ENCODE data around the gene DIP2C.
"Not testable (repeated sequence)": the region's sequence is repeated elsewhere in the genome, so short reads cannot be mapped to it uniquely, and the experiment has no call there.

DIP2C gene

GRCh38 chr10:436013-436697 lies 253.3 kb downstream of the DIP2C start:
- H3K4ac ChIP-seq (ENCODE audit: low read depth, low read length) = no peak overlapping the region
- H3K18ac ChIP-seq (ENCODE audit: low read length) = no peak overlapping the region
- no peak overlapping the region for H3K56ac ChIP-seq (ENCODE audit: low read length)
- no peak overlapping the region for H4K5ac ChIP-seq (ENCODE audit: low read length)
- H3K27ac ChIP-seq (ENCODE audit: low read depth, low read length) = no peak overlapping the region
- no peak overlapping the region for H3K23ac ChIP-seq (ENCODE audit: low read length)
- H3K36me3 ChIP-seq (ENCODE audit: control insufficient read depth, insufficient read depth, low read length) = no peaks in the 10 kb centered on the region
- no peaks in the 10 kb centered on the region for H3K79me2 ChIP-seq (ENCODE audit: control insufficient read depth, insufficient read depth, low read length)
- H3K79me1 ChIP-seq (ENCODE audit: low read length) = no peaks in the 10 kb centered on the region
- H2BK120ac ChIP-seq (ENCODE audit: low read depth, low read length) = no peak overlapping the region
- peak; percentile 20 for DNase-seq
- H3K27me3 ChIP-seq (ENCODE audit: insufficient read depth, low read length, poor library complexity) = no peaks in the 10 kb centered on the region
- no peak overlapping the region for H3K4me3 ChIP-seq (ENCODE audit: low read length)
- H2AK5ac ChIP-seq (ENCODE audit: low read length) = no peak overlapping the region
- H2BK15ac ChIP-seq (replicated peaks; ENCODE audit: low read depth) = no peak overlapping the region
- H3K9ac ChIP-seq (ENCODE audit: low read length) = no peak overlapping the region
- H3K4me2 ChIP-seq (ENCODE audit: low read length) = no peak overlapping the region
- no CpG with 5 or more reads among the region's 19 CpGs for WGBS (ENCODE audit: extremely low coverage, insufficient coverage, low lambda C conversion rate)
- no peaks in the 10 kb centered on the region for H3K4me1 ChIP-seq (ENCODE audit: control insufficient read depth, low read depth, low read length)
- H2BK5ac ChIP-seq (ENCODE audit: low read length) = no peak overlapping the region
- H4K8ac ChIP-seq (ENCODE audit: low read depth, low read length) = no peak overlapping the region

DNA sequence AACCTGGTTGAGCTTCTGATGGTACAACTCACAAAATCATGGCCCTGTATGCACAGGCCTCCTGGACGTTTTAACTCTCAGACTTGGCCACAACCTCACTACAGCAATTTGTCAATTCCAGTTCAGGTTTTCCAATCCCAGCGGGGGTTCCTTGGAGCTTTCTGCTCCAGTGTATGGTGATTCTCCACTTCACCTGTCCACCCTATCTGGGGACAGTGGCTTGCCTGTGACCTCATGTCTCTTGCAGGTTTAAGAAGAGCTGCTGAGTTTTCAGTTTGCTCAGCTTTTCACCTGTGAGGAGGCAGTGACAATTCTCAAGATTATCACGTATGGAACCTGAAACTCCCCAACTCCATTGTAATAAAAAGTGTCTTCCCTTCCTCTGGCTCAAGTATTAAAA lies 254.1 kb downstream of the DIP2C start:
- no peak overlapping the region for H4K8ac ChIP-seq (ENCODE audit: low read depth, low read length)
- no peak overlapping the region for H3K27ac ChIP-seq (ENCODE audit: low read depth, low read length)
- H3K9ac ChIP-seq (ENCODE audit: low read length) = no peak overlapping the region
- H3K18ac ChIP-seq (ENCODE audit: low read length) = no peak overlapping the region
- H2BK15ac ChIP-seq (replicated peaks; ENCODE audit: low read depth) = no peak overlapping the region
- H3K79me1 ChIP-seq (ENCODE audit: low read length) = no peaks in the 10 kb centered on the region
- H3K79me2 ChIP-seq (ENCODE audit: control insufficient read depth, insufficient read depth, low read length) = no peaks in the 10 kb centered on the region
- H3K23ac ChIP-seq (ENCODE audit: low read length) = no peak overlapping the region
- H2AK5ac ChIP-seq (ENCODE audit: low read length) = no peak overlapping the region
- no peaks in the 10 kb centered on the region for H3K27me3 ChIP-seq (ENCODE audit: insufficient read depth, low read length, poor library complexity)
- no peak overlapping the region for H2BK5ac ChIP-seq (ENCODE audit: low read length)
- no peaks in the 10 kb centered on the region for H3K36me3 ChIP-seq (ENCODE audit: control insufficient read depth, insufficient read depth, low read length)
- no peak overlapping the region for H2BK120ac ChIP-seq (ENCODE audit: low read depth, low read length)
- no CpG with 5 or more reads among the region's 3 CpGs for WGBS (ENCODE audit: extremely low coverage, insufficient coverage, low lambda C conversion rate)
- H4K5ac ChIP-seq (ENCODE audit: low read length) = no peak overlapping the region
- H3K4me2 ChIP-seq (ENCODE audit: low read length) = no peak overlapping the region
- DNase-seq = no peak
- no peak overlapping the region for H3K56ac ChIP-seq (ENCODE audit: low read length)
- H3K4me3 ChIP-seq (ENCODE audit: low read length) = no peak overlapping the region
- H3K4me1 ChIP-seq (ENCODE audit: control insufficient read depth, low read depth, low read length) = no peaks in the 10 kb centered on the region
- no peak overlapping the region for H3K4ac ChIP-seq (ENCODE audit: low read depth, low read length)

GRCh38 chr10:429696-430095 lies 259.8 kb downstream of the DIP2C start:
- no peak overlapping the region for H2AK5ac ChIP-seq (ENCODE audit: low read length)
- no peak overlapping the region for H3K27ac ChIP-seq (ENCODE audit: low read depth, low read length)
- H3K23ac ChIP-seq (ENCODE audit: low read length) = no peak overlapping the region
- no peak overlapping the region for H4K5ac ChIP-seq (ENCODE audit: low read length)
- no peak overlapping the region for H3K56ac ChIP-seq (ENCODE audit: low read length)
- H3K4me2 ChIP-seq (ENCODE audit: low read length) = no peak overlapping the region
- H2BK15ac ChIP-seq (replicated peaks; ENCODE audit: low read depth) = no peak overlapping the region
- H2BK120ac ChIP-seq (ENCODE audit: low read depth, low read length) = no peak overlapping the region
- no peaks in the 10 kb centered on the region for H3K27me3 ChIP-seq (ENCODE audit: insufficient read depth, low read length, poor library complexity)
- DNase-seq = no peak
- no peaks in the 10 kb centered on the region for H3K79me1 ChIP-seq (ENCODE audit: low read length)
- H2BK5ac ChIP-seq (ENCODE audit: low read length) = no peak overlapping the region
- no peak overlapping the region for H4K8ac ChIP-seq (ENCODE audit: low read depth, low read length)
- H3K4me1 ChIP-seq (ENCODE audit: control insufficient read depth, low read depth, low read length) = no peaks in the 10 kb centered on the region
- H3K79me2 ChIP-seq (ENCODE audit: control insufficient read depth, insufficient read depth, low read length) = no peaks in the 10 kb centered on the region
- no peak overlapping the region for H3K9ac ChIP-seq (ENCODE audit: low read length)
- WGBS (ENCODE audit: extremely low coverage, insufficient coverage, low lambda C conversion rate) = no CpG with 5 or more reads among the region's 2 CpGs
- no peak overlapping the region for H3K4me3 ChIP-seq (ENCODE audit: low read length)
- no peak overlapping the region for H3K18ac ChIP-seq (ENCODE audit: low read length)
- H3K4ac ChIP-seq (ENCODE audit: low read depth, low read length) = no peak overlapping the region
- no peaks in the 10 kb centered on the region for H3K36me3 ChIP-seq (ENCODE audit: control insufficient read depth, insufficient read depth, low read length)

DNA sequence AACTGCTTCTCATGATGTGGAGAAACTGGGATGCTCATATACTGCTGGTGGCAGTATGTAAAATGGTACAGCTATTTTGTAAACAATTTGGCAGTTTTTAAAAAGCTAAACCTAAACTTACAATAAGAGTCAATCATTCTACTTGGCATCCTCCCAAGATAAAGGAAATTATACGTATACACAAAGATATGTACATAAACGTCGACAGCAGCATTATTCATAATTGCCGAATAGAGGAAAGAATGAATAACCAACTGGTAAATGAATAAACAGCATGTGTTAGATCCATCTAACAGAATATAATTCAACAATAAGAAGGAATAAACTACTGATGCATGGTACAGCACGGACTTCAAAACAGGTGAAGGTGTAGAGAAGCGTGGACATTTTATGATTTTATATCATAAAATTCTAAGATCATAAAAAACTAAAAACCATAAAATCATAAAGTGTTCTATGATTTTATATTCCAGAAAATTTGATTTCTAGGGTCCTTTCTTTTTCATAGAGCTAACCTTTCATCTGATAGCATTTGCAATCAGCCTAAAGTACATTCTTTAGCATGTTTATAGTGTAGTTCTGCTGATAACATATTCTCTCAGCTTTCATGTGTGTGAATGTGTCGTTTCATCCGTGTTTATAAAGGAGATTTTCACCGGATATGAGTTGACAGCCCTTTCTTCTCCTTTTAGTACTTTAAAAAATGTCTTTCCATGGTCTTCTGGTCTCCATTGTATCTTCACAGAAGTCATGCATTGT lies 261.5 kb downstream of the DIP2C start:
- no peaks in the 10 kb centered on the region for H3K36me3 ChIP-seq (ENCODE audit: control insufficient read depth, insufficient read depth, low read length)
- H2BK120ac ChIP-seq (ENCODE audit: low read depth, low read length) = no peak overlapping the region
- H4K5ac ChIP-seq (ENCODE audit: low read length) = no peak overlapping the region
- DNase-seq = no peak
- H3K9ac ChIP-seq (ENCODE audit: low read length) = no peak overlapping the region
- no peaks in the 10 kb centered on the region for H3K79me2 ChIP-seq (ENCODE audit: control insufficient read depth, insufficient read depth, low read length)
- no peak overlapping the region for H3K23ac ChIP-seq (ENCODE audit: low read length)
- H3K27ac ChIP-seq (ENCODE audit: low read depth, low read length) = no peak overlapping the region
- no peaks in the 10 kb centered on the region for H3K79me1 ChIP-seq (ENCODE audit: low read length)
- no peak overlapping the region for H3K18ac ChIP-seq (ENCODE audit: low read length)
- no peak overlapping the region for H3K4ac ChIP-seq (ENCODE audit: low read depth, low read length)
- no peaks in the 10 kb centered on the region for H3K27me3 ChIP-seq (ENCODE audit: insufficient read depth, low read length, poor library complexity)
- H3K4me1 ChIP-seq (ENCODE audit: control insufficient read depth, low read depth, low read length) = no peaks in the 10 kb centered on the region
- H3K4me2 ChIP-seq (ENCODE audit: low read length) = no peak overlapping the region
- no peak overlapping the region for H2BK5ac ChIP-seq (ENCODE audit: low read length)
- no CpG with 5 or more reads among the region's 9 CpGs for whole genome bisulfite sequencing (ENCODE audit: extremely low coverage, insufficient coverage, low lambda C conversion rate)
- H2AK5ac ChIP-seq (ENCODE audit: low read length) = no peak overlapping the region
- no peak overlapping the region for H3K4me3 ChIP-seq (ENCODE audit: low read length)
- H3K56ac ChIP-seq (ENCODE audit: low read length) = no peak overlapping the region
- H2BK15ac ChIP-seq (replicated peaks; ENCODE audit: low read depth) = no peak overlapping the region
- H4K8ac ChIP-seq (ENCODE audit: low read depth, low read length) = no peak overlapping the region

DNA sequence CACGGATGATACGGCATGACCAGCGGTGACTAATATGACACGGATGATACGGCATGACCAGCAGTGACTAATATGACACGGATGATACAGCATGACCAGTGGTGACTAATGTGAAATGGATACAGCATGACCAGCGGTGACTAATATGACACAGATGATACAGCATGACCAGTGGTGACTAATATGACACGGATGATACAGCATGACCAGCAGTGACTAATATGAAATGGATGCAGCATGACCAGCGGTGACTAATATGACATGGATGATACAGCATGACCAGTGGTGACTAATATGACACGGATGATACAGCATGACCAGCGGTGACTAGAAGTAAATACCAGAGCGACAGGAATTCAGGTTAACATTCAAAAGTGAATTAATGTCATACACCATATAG lies 264.1 kb downstream of the DIP2C start:
- H3K79me2 ChIP-seq (ENCODE audit: control insufficient read depth, insufficient read depth, low read length); H3K56ac ChIP-seq (ENCODE audit: low read length); H3K23ac ChIP-seq (ENCODE audit: low read length); H4K8ac ChIP-seq (ENCODE audit: low read depth, low read length); H3K9ac ChIP-seq (ENCODE audit: low read length); H3K4me2 ChIP-seq (ENCODE audit: low read length); H3K36me3 ChIP-seq (ENCODE audit: control insufficient read depth, insufficient read depth, low read length); H3K79me1 ChIP-seq (ENCODE audit: low read length); H3K18ac ChIP-seq (ENCODE audit: low read length); H2BK5ac ChIP-seq (ENCODE audit: low read length); H3K4me3 ChIP-seq (ENCODE audit: low read length); H4K5ac ChIP-seq (ENCODE audit: low read length); H2BK120ac ChIP-seq (ENCODE audit: low read depth, low read length); H3K4ac ChIP-seq (ENCODE audit: low read depth, low read length); H3K27ac ChIP-seq (ENCODE audit: low read depth, low read length); H3K27me3 ChIP-seq (ENCODE audit: insufficient read depth, low read length, poor library complexity); H2AK5ac ChIP-seq (ENCODE audit: low read length); DNase-seq; H2BK15ac ChIP-seq (replicated peaks; ENCODE audit: low read depth); H3K4me1 ChIP-seq (ENCODE audit: control insufficient read depth, low read depth, low read length): not testable (repeated sequence)
- WGBS (ENCODE audit: extremely low coverage, insufficient coverage, low lambda C conversion rate) = no CpG with 5 or more reads among the region's 12 CpGs
